ENCODE results near the gene ZNF223. TPM values are rescaled to one million over a fixed set of nuclear protein-coding genes. Genes with fewer than 3 reads are reported as not detected.

ZNF223 gene
- total and polyA plus RNA-seq, 10 of the 15 experiments (the other 5 are each of a cell fraction or from before 2014, with no cell fraction given), result 0.05 to 3.7 (median 0.14) TPM; not detected in 4

- TF ChIP-seq MEF2A (IDR thresholded peaks at IDR 0.05; ENCODE audit: insufficient read depth, low read depth, low read length), result no peak
- TF ChIP-seq GATAD2B (conservative IDR thresholded peaks at IDR 0.05; ENCODE audit: low read depth), result no peak
- TF ChIP-seq ZBTB4 (CRISPR knock-in tag; IDR thresholded peaks at IDR 0.05), result no peak
- no peak for TF ChIP-seq KLF5 (IDR thresholded peaks at IDR 0.05; ENCODE audit: partially characterized antibody)
- no peak for TF ChIP-seq TAF1 (IDR thresholded peaks at IDR 0.05; ENCODE audit: borderline replicate concordance, low read depth, low read length)
- no peak for TF ChIP-seq ZNF274 (IDR thresholded peaks at IDR 0.05; ENCODE audit: insufficient read depth, insufficient read length)
These were observed 4.0 kb downstream of the ZNF223 start (continued) for GRCh38 chr19:44055870-44056269.

- ChIA-PET CTCF (no interaction called here), SMC1A (ENCODE audit: uncharacterized antibody, unreplicated experiment) (no interaction called here), POLR2A (no interaction called here), RAD21 (ENCODE audit: unreplicated experiment) (no interaction called here)
- Histone ChIP-seq H3K9me3 (replicated peaks; ENCODE audit: control insufficient read depth, insufficient read depth, low read length) (peaks cover 3% of the 10 kb centered on the region; the same call in 1 of the 3 replicates), H2AFZ (ENCODE audit: control insufficient read depth, low read depth, low read length) (no peak overlapping the region), H4K20me1 (ENCODE audit: control insufficient read depth, insufficient read depth) (no peaks in the 10 kb centered on the region), H3K4me1 (ENCODE audit: control insufficient read depth, insufficient read depth, low read length) (no peaks in the 10 kb centered on the region), H3K4me2 (ENCODE audit: control insufficient read depth, insufficient read depth) (no peak overlapping the region), H3K4me3 (no peak overlapping the region), H3K79me2 (ENCODE audit: control insufficient read depth, insufficient read depth, low read length) (no peaks in the 10 kb centered on the region), H3K27me3 (replicated peaks in 1 of 2; ENCODE audit: control insufficient read depth in 2 of 2, insufficient read depth in 2 of 2, low read length in 1 of 2) (no peaks in the 10 kb centered on the region), H3K36me3 (ENCODE audit: control insufficient read depth in 2 of 2, insufficient read depth in 2 of 2, low read length in 1 of 2) (no peaks in the 10 kb centered on the region), H3K9ac (ENCODE audit: control insufficient read depth, insufficient read depth, low read length) (no peak overlapping the region), H3K27ac (ENCODE audit: control insufficient read depth, insufficient read depth) (no peak overlapping the region)
- ATAC-seq, result no peak; the same call in 2 of the 3 replicates
- DNase-seq (ENCODE audit: low read depth, low spot score), result no peak
- WGBS (ENCODE audit: insufficient coverage, insufficient replicate concordance, low lambda C conversion rate, missing lambda C conversion rate), result 0% methylated on average over 2 of the region's 2 CpGs
- in situ Hi-C loops (cut with MboI), result no loop called here
- FAIRE-seq, result no peak
- no TSS peak for BruUV-seq (replicated peaks)
- intact Hi-C loops (cut with micrococcal nuclease; ENCODE audit: unreplicated experiment), result no loop called here
- TF ChIP-seq PKNOX1 (IDR thresholded peaks at IDR 0.05) (no peak), HCFC1 (IDR thresholded peaks at IDR 0.05; ENCODE audit: low read length) (no peak), IRF3 (IDR thresholded peaks at IDR 0.05) (no peak), ESRRA (IDR thresholded peaks at IDR 0.05; ENCODE audit: low read length) (no peak), SIX5 (IDR thresholded peaks at IDR 0.05; ENCODE audit: low read depth, low read length, severe bottlenecking) (no peak), RBBP5 (conservative IDR thresholded peaks at IDR 0.05) (no peak), POU2F2 (IDR thresholded peaks at IDR 0.05; ENCODE audit: borderline replicate concordance, low read depth, low read length) (no peak), HSF1 (IDR thresholded peaks at IDR 0.05; ENCODE audit: low read depth, low read length) (no peak), JUND (IDR thresholded peaks at IDR 0.05; ENCODE audit: low read depth, low read length) (no peak), SREBF2 (IDR thresholded peaks at IDR 0.05; ENCODE audit: low read length) (no peak), EP300 (IDR thresholded peaks at IDR 0.05; ENCODE audit: borderline replicate concordance in 1 of 2, control insufficient read depth in 1 of 2, low read depth in 2 of 2, low read length in 2 of 2) (no peak), KLF5 (IDR thresholded peaks at IDR 0.05; ENCODE audit: partially characterized antibody) (no peak), HDGF (IDR thresholded peaks at IDR 0.05) (no peak)
These were observed 7.4 kb downstream of the ZNF223 start for GRCh38 chr19:44059229-44059628.
